CD14-positive monocyte (primary cell): ENCODE measurements around the gene ROBO3. TPM values are rescaled to one million over a fixed set of nuclear protein-coding genes. Genes with fewer than 3 reads are reported as not detected.

ENCODE experiments used
- DNase-seq, 3 donors: peaks; one replicate each; pipeline ENCODE4 v3.0.0-alpha.2; 2011 to 2022
- H2AFZ ChIP-seq: 2 replicates; pipeline ENCODE4 v1.6.0; 2012; ENCODE audit warnings: mild to moderate bottlenecking, low read depth, low read length, inconsistent platforms; ENCODE audit not compliant: insufficient read depth, poor library complexity, severe bottlenecking
- H3K27ac ChIP-seq, 2 donors: 1 replicate in 1 of 2; 2 replicates in 1 of 2; pipeline ENCODE4 v1.5.1; 2012 to 2013; ENCODE audit warnings: low read length in 2 of 2, control low read depth in 1 of 2, inconsistent platforms in 1 of 2, low read depth in 1 of 2, mild to moderate bottlenecking in 1 of 2
- H3K27me3 ChIP-seq, 2 donors: one replicate each; pipeline versions ENCODE4 v1.6.0 to v1.6.1; 2011 to 2013; ENCODE audit warnings: low read length in 2 of 2; ENCODE audit not compliant: control insufficient read depth in 2 of 2, insufficient read depth in 2 of 2
- H3K36me3 ChIP-seq, 2 donors: replicated peaks in 1 of 2; 1 replicate in 1 of 2; 2 replicates in 1 of 2; pipeline versions ENCODE4 v1.5.1 to v1.6.1; 2012 to 2013; ENCODE audit warnings: low read length in 2 of 2, control low read depth in 1 of 2, inconsistent platforms in 1 of 2, mild to moderate bottlenecking in 1 of 2; ENCODE audit not compliant: insufficient read depth in 2 of 2, control insufficient read depth in 1 of 2
- H3K4me1 ChIP-seq, 2 donors: 1 replicate in 1 of 2; 2 replicates in 1 of 2; pipeline versions ENCODE4 v1.5.1 to v1.6.1; 2012 to 2013; ENCODE audit warnings: low read length in 2 of 2, control low read depth in 1 of 2, inconsistent platforms in 1 of 2, mild to moderate bottlenecking in 1 of 2, moderate library complexity in 1 of 2; ENCODE audit not compliant: insufficient read depth in 2 of 2, control insufficient read depth in 1 of 2
- H3K4me2 ChIP-seq: replicated peaks from 2 replicates; pipeline ENCODE3; 2012; ENCODE audit warnings: low read length, moderate library complexity, mild to moderate bottlenecking; ENCODE audit not compliant: poor library complexity, severe bottlenecking; ENCODE audit errors: extremely low read depth
- H3K4me3 ChIP-seq, 3 experiments: fragments of 200-600 bp in 1 of 3; sonication (generic) in 1 of 3; replicated peaks in 1 of 3; 1 replicate in 2 of 3; 2 replicates in 1 of 3; pipeline ENCODE4 v1.5.1; 2011 to 2013; ENCODE audit warnings: low read length in 3 of 3, mild to moderate bottlenecking in 3 of 3, control low read depth in 2 of 3, low read depth in 2 of 3, inconsistent platforms in 1 of 3, moderate library complexity in 1 of 3
- H3K79me2 ChIP-seq: 2 replicates; pipeline ENCODE4 v1.6.0; 2012; ENCODE audit warnings: mild to moderate bottlenecking, control low read depth, inconsistent platforms, low read length, moderate library complexity; ENCODE audit not compliant: insufficient read depth
- H3K9ac ChIP-seq: 2 replicates; pipeline ENCODE4 v1.6.0; 2017; ENCODE audit warnings: low read length, mild to moderate bottlenecking; ENCODE audit not compliant: insufficient read depth, poor library complexity, severe bottlenecking
- H3K9me3 ChIP-seq, 2 donors: replicated peaks in 1 of 2; 1 replicate in 1 of 2; 2 replicates in 1 of 2; pipeline versions ENCODE4 v1.5.1 to v1.6.1; 2012 to 2013; ENCODE audit warnings: low read length in 2 of 2, control low read depth in 1 of 2; ENCODE audit not compliant: control insufficient read depth in 1 of 2, insufficient read depth in 1 of 2
- H4K20me1 ChIP-seq: 2 replicates; pipeline ENCODE4 v1.6.0; 2012; ENCODE audit warnings: mild to moderate bottlenecking, low read length, control low read depth, moderate library complexity; ENCODE audit not compliant: insufficient read depth
- H3K27ac Mint-ChIP-seq, 7 donors: one replicate each; pipeline ENCODE4 v1.8.0; 2020; ENCODE audit warnings: mild to moderate bottlenecking in 7 of 7, mixed read lengths in 7 of 7, moderate library complexity in 6 of 7, inconsistent platforms in 2 of 7
- H3K27me3 Mint-ChIP-seq, 3 donors: one replicate each; pipeline ENCODE4 v1.8.0; 2021 to 2022; ENCODE audit warnings: low read depth in 3 of 3, mild to moderate bottlenecking in 3 of 3, mixed read lengths in 3 of 3, moderate library complexity in 3 of 3, inconsistent platforms in 1 of 3
- H3K36me3 Mint-ChIP-seq, 2 donors: one replicate each; pipeline ENCODE4 v1.8.0; 2020; ENCODE audit warnings: mixed read lengths in 2 of 2, inconsistent platforms in 1 of 2, mild to moderate bottlenecking in 1 of 2
- H3K4me1 Mint-ChIP-seq: one replicate; pipeline ENCODE4 v1.8.0; 2020; ENCODE audit warnings: mild to moderate bottlenecking, mixed read lengths
- H3K4me3 Mint-ChIP-seq, 2 donors: one replicate each; pipeline ENCODE4 v1.8.0; 2020; ENCODE audit warnings: mild to moderate bottlenecking in 2 of 2, mixed read lengths in 2 of 2, moderate library complexity in 1 of 2
- H3K9me3 Mint-ChIP-seq, 7 donors: one replicate each; pipeline ENCODE4 v1.8.0; 2020 to 2022; ENCODE audit warnings: mixed read lengths in 7 of 7, mild to moderate bottlenecking in 6 of 7, moderate library complexity in 6 of 7, inconsistent platforms in 2 of 7
- CTCF ChIP-seq: fragments of 200-600 bp; IDR thresholded peaks from one replicate; pipeline ENCODE4 v1.8.0; 2022; ENCODE audit warnings: antibody characterized with exemption, mild to moderate bottlenecking
- WGBS: methylation state at CpG from one replicate; pipeline ENCODE4 v1.1.5; 2013; ENCODE audit warnings: missing lambda C conversion rate; ENCODE audit not compliant: insufficient coverage; 5-methylcytosine and 5-hydroxymethylcytosine counted together
- intact Hi-C, 2 donors: fragments of 100-400 bp; cut with micrococcal nuclease; formaldehyde crosslinking; loops; one replicate each; pipeline versions ENCODE4 v1.15.0 to v1.15.1; 2023
- polyA plus RNA-seq, 3 donors: library from polyadenylated mRNA; depleted of rRNA in 1 of 3; unstranded in 2 of 3; stranded (reverse) in 1 of 3; fragments of 300-500 nt in 2 of 3; fragments of >200 nt in 1 of 3; fragmentation: Illumina TruSeq in 2 of 3; gene quantifications; 1 replicate in 2 of 3; 2 replicates in 1 of 3; pipeline ENCODE4 v1.2.3, GENCODE V29; 2012 to 2021

Gene ROBO3
- polyA plus RNA-seq, 3 donors: 0.39 to 11.6 (median 0.81) TPM

- H3K36me3 ChIP-seq: no peaks in the 10 kb centered on the region
- peaks cover 0 to 2% of the 10 kb centered on the region in 2 donors for H3K27me3 ChIP-seq
- H4K20me1 ChIP-seq: no peaks in the 10 kb centered on the region
- peaks cover 11 to 16% of the 10 kb centered on the region in 2 donors for H3K4me1 ChIP-seq
- Mint-ChIP-seq H3K27me3 (peaks cover 2 to 13% (median 3%) of the 10 kb centered on the region in 3 donors), H3K9me3 (no peaks in the 10 kb centered on the region), H3K4me3 (no peak overlapping the region), H3K4me1 (peaks cover 19% of the 10 kb centered on the region), H3K27ac (no peak overlapping the region), H3K36me3 (no peaks in the 10 kb centered on the region)
- TF ChIP-seq CTCF: no peak
- no peak overlapping the region for H3K4me3 ChIP-seq
- no peaks in the 10 kb centered on the region for H3K9me3 ChIP-seq
- no peaks in the 10 kb centered on the region for H3K79me2 ChIP-seq
- no peak overlapping the region for H3K27ac ChIP-seq
- no peak overlapping the region for H3K4me2 ChIP-seq
- no peak overlapping the region for H3K9ac ChIP-seq
- intact Hi-C loops: no loop called here
- 87% methylated on average over 5 of the region's 6 CpGs for WGBS
- H2AFZ ChIP-seq: no peak overlapping the region
- no peak for DNase-seq
These were observed 34.3 kb downstream of the ROBO3 start for GRCh38 chr11:124899383-124900145.

DNA sequence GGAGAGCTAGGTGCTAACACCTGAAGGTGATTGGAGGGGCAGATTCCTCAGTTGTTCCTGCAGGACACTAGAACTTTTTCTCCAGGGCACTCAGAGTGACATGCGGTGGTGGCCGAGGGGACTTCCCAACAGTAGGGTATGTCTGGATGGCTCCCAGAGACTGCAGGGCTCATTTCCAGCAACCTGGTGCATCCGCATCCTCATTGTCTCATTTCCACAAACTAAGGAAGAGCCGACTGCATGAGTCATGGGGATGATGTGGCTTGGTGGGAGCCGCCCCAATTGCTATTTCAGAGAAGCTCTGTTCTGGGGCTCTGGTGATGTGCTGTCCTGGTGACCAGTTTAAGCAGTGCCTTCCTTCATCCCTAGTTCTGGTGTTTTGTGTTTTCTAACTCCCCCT is 35.2 kb downstream of the ROBO3 start:
- no peaks in the 10 kb centered on the region for H3K9me3 Mint-ChIP-seq
- intact Hi-C loops: no loop called here
- H3K79me2 ChIP-seq: no peaks in the 10 kb centered on the region
- H3K36me3 ChIP-seq: no peaks in the 10 kb centered on the region
- H3K4me2 ChIP-seq: no peak overlapping the region
- H3K9ac ChIP-seq: no peak overlapping the region
- WGBS: no CpG with 5 or more reads among the region's 5 CpGs
- H3K27me3 Mint-ChIP-seq: peaks cover 2 to 13% (median 3%) of the 10 kb centered on the region in 3 donors
- no peak overlapping the region for H2AFZ ChIP-seq
- DNase-seq: no peak
- no peaks in the 10 kb centered on the region for H4K20me1 ChIP-seq
- H3K4me1 Mint-ChIP-seq: peaks cover 19% of the 10 kb centered on the region
- H3K4me3 ChIP-seq: no peak overlapping the region
- H3K9me3 ChIP-seq: no peaks in the 10 kb centered on the region
- no peak overlapping the region for H3K4me3 Mint-ChIP-seq
- no peak overlapping the region for H3K27ac Mint-ChIP-seq
- no peak for TF ChIP-seq CTCF
- H3K36me3 Mint-ChIP-seq: no peaks in the 10 kb centered on the region
- H3K27ac ChIP-seq: no peak overlapping the region
- peaks cover 11 to 16% of the 10 kb centered on the region in 2 donors for H3K4me1 ChIP-seq
- H3K27me3 ChIP-seq: peaks cover 0 to 2% of the 10 kb centered on the region in 2 donors
